Tongue (tissue), 2 donors: ENCODE results near the gene ADORA3. TPM values are rescaled to one million over a fixed set of nuclear protein-coding genes. Genes with fewer than 3 reads are reported as not detected.

Source experiments
- DNase-seq: peaks from one replicate; pipeline ENCODE4 v3.0.0-alpha.2; 2015
- total RNA-seq: library from RNA; depleted of rRNA; stranded (reverse); fragments of >200 nt; gene quantifications from one replicate; pipeline ENCODE4 v1.2.3, GENCODE V29; 2014

Gene ADORA3
- total RNA-seq, 1 donor from 2014 or later, result not detected

- DNase-seq, result no peak
These were observed 28.9 kb downstream of the ADORA3 start for GRCh38 chr1:111474521-111474920.

DNA sequence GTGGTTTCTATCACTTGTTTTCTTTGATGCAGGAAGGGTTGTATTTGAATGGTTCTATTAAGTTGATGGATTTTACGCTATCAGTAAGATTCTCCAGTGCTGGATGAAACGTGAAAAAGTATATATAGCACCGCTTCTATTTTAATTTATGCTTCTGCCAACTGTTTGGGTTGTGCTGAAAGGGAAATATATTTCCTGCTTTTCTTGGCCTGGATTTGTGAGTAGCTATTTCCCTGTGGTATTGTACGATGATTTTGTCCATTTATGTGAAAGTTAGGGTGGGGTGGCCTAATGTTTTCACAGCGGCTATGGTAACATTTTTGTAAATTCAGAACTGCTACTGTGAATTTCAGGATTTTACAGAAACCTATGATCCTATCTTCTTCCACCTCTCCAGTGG is 29.3 kb downstream of the ADORA3 start:
- no peak for DNase-seq

DNA sequence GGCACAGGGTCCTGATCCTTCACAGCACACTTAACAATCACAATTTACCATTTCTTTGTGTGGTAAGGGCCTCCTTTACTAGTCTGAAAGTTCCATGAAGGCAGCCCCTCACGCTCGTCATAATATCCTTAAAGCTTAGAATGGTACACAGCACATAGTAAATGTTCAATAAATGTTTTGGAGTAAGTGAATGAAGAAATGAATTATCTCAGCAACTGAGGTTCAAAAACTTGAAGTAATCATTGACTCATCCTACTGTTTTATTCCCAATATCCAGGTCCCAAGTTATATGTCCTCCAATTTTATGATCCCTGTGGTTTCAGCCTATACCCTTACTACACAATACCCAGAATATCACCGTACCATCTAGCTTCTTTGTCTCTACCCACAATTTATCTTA is 31.9 kb downstream of the ADORA3 start:
- DNase-seq, result no peak

GRCh38 chr1:111471012-111471411 is 32.4 kb downstream of the ADORA3 start:
- DNase-seq, result no peak

- no peak for DNase-seq
These were observed 32.8 kb downstream of the ADORA3 start for GRCh38 chr1:111470596-111470995.

- no peak for DNase-seq
These were observed 33.9 kb downstream of the ADORA3 start for GRCh38 chr1:111469539-111469938.

DNA sequence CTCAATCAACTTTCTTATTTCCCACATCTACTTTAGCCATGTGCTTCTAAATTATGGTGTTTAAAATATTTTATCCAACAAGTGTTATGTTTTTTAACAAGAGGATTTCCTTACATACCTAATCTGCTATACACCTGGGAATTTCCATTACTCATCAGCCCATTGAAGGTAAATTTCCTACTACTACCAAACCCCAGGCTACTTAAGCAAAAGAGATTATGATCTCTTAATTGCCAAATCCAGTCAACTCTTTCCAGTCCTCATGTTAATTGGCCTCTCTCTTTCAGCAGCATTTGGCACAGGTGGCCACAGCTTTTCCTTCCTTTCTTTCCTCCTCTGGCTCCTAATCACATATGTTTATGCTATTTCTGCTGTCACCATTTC is 34.7 kb downstream of the ADORA3 start:
- no peak for DNase-seq

DNA sequence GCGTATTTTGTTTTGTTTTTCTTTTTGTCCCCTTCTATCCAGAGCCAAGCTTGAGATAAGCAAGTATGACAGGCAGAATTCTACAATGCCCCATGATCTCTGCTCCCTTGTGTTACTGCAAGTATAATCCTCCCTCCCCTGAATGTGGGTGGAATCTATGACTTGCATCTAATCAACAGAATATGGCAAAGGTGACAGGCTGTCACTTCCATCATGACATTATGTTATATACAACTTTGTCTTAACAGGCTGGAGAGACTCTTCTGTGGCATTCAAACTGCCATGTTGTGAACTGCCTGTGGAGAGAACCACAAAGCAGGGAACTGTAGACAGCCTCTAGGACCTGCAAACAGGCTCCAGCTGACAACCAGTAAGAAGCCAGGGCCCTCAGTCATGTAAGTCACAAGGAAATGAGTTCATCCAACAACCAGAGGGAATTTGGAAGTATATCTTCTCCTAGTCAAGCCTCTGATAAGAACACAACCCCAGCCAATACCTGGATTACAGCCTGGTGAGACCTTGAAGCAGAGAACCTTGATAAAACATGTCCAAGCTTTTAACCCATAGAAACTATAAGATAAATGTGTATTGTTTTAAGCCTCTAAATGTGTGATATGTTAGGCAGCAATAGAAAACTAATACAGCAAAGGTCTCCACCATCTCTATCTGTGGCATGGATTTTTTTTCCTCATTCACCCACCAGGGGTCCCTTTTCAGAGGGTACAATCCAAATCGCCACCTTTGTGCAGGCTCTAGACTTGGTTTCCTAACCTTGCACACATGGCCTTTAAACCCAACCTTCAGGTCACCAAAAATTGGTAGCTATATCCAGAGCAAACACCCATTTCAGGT is 35.3 kb downstream of the ADORA3 start:
- no peak for DNase-seq

- DNase-seq, result no peak
These were observed 37.0 kb downstream of the ADORA3 start for GRCh38 chr1:111466480-111466879.

DNA sequence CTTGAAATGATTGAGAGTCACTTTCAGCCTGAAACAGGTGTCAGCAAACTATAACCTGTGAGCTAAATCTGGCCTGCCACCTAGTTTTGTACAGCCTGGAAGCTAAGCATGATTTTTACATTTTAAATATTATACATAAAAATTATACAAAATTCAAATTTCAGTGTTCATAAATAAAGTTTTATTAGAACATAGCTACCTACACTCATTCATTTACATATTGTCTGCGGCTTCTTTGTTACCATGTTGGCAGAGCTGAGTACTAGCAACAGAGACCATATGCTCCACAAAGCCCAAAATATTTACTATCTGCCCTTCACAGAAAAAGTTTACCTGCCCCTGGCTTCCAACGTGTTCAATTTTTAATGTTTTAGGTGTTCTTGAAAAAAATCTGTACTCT is 37.7 kb downstream of the ADORA3 start:
- DNase-seq, result no peak

DNA sequence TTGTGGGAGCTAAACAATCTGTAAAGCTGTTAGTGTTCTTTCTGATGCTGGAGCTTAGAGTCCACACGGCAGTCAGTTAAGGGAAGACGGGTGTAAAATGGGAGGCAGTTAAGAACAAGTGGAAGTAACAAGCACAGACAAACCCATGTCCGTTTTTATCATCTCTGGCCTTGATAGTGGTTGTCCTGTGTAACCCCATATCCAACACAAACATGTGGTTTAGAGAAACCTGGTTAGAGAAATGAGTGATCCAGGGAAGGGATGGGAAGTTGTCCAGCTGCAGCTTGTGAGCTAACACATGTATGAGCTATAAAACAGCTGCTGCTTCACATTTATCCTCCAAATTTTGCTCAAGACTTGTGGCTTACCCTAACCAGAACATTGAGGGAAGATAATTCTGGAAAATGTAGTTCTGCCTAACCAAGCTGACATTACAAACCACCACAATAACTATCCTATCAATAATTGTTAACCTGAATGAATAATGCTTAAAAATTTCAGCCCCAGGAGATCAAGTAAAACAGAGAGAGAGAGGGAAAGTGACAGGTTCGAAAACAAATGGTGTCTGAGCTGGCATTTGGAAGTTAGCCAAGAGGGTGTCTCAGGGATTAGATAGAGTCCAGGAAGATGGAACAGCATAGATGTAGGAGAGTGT is 40.3 kb downstream of the ADORA3 start:
- peak; percentile 80 for DNase-seq

GRCh38 chr1:111462370-111463028 is 40.9 kb downstream of the ADORA3 start:
- DNase-seq, result no peak

DNA sequence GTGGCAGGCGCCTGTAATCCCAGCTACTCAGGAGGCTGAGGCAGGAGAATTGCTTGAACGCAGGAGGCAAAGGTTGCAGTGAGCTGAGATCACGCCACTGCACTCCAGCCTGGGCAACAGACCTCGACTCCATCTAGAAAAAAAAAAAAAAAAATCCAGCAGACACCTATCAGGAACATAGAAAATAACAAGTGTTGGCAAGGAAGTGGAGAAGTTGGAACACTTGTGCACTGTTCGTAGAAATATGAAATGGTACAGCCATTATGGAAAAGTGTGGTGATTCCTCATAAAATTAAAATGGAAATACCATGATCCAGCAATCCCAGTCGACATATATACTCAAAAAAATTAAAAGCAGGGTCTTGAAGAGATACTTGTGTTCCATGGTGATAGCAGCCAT is 41.7 kb downstream of the ADORA3 start:
- no peak for DNase-seq

GRCh38 chr1:111455642-111456031 is 47.8 kb downstream of the ADORA3 start:
- no peak for DNase-seq

DNA sequence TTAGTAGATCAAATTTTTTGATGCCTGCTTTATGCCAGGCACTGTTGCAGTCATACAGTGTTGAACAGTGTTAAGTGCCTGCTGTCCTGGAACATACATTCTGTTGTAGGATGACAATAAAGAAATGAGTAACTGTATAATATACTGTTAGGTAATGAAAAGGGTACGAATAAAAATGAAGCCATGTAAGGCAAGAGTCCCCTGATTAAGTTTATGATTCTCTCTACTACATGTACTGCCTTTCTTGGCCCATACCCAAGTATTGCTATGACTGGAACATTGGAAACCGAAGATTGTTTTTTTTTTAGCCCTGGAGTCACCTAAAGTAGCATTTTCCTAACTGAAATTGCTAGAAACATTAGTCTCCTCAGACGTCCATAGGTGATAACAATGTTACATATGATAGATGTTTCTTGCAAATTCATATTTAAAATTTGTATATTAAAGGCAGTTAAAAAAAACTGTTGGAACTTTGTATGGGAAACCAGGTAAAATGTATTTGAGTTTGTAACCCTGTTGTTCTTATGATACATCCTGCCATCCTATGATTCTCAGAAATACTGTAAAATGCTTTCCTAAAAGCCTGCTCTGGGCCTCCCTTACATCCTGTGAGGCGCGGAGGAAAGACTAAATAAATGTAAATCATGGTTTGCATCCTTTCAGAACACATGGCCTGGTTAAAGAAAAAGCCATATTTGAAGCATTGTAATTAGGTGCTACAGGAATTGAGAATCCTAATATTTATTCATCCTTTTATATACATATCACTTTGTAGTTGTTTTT is 48.4 kb downstream of the ADORA3 start:
- DNase-seq, result no peak

- DNase-seq, result no peak
These were observed 49.7 kb downstream of the ADORA3 start for GRCh38 chr1:111453706-111454105.

- no peak for DNase-seq
These were observed 50.9 kb downstream of the ADORA3 start for GRCh38 chr1:111452581-111452980.

DNA sequence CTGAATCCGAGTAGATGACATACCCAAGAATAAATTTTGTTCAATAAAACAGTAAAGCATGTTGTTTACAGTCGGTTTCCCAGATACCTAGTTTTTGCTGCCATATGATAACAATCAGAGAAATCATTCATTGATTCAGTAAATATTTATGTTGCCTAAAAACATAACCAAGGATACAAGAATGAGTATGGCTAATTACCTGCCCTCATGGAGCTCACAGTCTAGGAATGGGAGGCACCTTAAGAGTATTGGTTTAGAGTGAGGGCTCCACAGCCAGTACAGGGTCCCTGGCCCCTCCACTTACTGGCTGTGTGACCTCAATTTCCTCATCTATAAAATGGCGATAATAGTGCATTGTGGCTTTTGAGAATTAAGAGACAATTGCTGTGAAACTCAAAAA is 53.2 kb downstream of the ADORA3 start:
- no peak for DNase-seq

DNA sequence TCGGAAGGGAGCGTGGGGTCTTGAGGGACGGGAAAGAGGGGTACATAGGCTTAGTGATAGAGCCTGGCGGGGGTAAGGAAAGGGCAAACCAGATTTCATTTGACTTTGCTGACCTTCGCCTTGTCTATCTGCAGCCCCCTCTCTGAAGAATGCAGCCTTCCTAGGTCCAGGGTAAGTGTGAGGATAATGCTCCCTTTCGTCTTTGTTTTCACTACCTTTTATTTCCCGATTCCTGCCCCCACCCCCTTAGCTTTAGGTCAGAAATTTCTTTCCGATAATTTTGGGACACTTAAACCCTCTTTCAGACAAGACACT is 53.8 kb downstream of the ADORA3 start:
- no peak for DNase-seq
